HT1080 (cell line): ENCODE measurements around the gene DPF3. TPM values are rescaled to one million over a fixed set of nuclear protein-coding genes. Genes with fewer than 3 reads are reported as not detected.

Source experiments
- DNase-seq: peaks from one replicate; pipeline ENCODE4 v3.0.0-alpha.2; 2015; ENCODE audit warnings: low read depth
- total RNA-seq: library from RNA; depleted of rRNA; stranded (reverse); fragments of >200 nt; shearing (Covaris generic); gene quantifications from 2 replicates; pipeline ENCODE4 v1.2.3, GENCODE V29; 2014

DPF3 gene
- total RNA-seq, 1 experiment from 2014 or later: 2.2 TPM

- DNase-seq: no peak
Measured at GRCh38 chr14:72686832-72687231, 207.1 kb downstream of the DPF3 start.

DNA sequence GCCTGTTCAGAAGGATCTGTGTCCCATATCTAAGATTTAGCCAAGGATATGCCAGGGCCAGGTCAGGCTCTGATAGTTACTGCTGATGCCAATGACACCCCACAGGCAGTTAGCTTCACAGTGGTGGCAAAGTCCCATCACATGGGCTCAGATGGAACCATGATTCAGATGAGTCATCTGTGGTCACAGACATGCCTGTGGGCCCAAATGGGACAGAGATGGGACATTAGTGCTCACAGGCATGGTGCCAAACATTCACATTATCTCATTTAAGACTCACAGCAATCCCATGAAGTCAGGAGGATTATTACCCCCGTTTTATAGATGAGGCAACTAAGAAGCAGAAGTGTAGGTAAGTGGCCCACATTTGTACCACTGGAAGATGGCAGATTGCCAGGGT is 207.8 kb downstream of the DPF3 start:
- no peak for DNase-seq

DNA sequence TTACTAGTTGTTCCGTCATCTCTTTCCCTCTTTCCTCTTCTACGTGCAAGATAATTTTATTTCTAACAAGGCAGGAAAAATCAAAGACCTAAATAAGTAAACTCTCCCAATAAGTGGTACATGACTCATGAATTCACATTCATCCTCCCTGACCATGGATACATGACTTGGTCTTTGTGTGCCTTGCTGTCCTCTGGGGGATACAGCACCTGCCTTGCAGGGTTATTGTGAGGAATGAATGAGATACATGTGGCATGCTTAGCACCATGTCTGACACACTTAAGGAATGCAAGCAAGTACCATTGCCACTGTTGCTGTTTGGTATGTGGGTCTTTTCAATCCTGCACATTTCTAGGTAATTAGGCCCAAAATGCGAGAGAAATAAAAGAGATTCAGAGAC is 208.4 kb downstream of the DPF3 start:
- no peak for DNase-seq

- DNase-seq: no peak
Measured at GRCh38 chr14:72683787-72684186, 210.1 kb downstream of the DPF3 start.

DNA sequence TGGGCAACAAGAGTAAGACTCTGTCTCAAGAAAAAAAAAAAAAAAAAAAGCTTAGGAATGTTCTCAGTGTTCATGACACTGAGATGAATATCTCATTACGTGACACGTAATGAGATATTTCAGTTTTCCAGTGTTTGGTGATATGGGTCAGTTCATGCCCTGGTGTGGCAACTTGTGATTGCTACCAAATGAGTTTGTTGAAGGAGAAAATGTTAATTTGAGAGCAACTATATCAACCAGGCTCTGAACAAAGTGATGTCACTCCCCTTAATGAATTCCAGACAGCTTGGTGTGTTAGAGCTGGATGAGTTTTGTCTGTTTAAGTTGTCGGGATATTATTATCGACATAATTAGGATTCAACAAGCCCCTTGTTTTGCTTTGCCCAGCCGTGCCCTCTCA is 211.7 kb downstream of the DPF3 start:
- DNase-seq: no peak

GRCh38 chr14:72680853-72681640 is 212.9 kb downstream of the DPF3 start:
- no peak for DNase-seq

GRCh38 chr14:72679536-72680151 is 214.3 kb downstream of the DPF3 start:
- DNase-seq: no peak

DNA sequence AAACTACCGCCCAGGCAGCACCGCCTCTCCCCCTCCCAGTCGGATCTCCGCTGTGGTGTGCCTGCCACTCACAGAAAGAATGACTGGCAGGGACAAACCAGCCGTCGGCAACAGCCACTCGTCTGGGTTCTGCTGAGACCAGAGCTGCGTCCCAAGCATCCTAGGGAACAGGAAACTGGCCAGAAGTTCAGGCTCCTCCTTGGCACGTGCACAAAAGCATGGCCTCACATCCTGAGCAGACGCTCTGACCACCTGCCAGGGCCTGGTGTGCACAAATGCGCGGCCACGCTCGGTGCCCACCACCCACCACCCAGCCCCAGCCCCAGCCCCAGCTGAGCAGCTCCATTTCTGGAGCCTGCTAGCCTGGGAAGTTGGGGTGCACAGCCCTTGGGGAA is 214.8 kb downstream of the DPF3 start:
- DNase-seq: no peak

GRCh38 chr14:72678356-72678755 is 215.5 kb downstream of the DPF3 start:
- DNase-seq: peak; percentile 72

- DNase-seq: peak; percentile 87
Measured at GRCh38 chr14:72677664-72678063, 216.2 kb downstream of the DPF3 start.

- DNase-seq: no peak
Measured at GRCh38 chr14:72675126-72675525, 218.8 kb downstream of the DPF3 start.

DNA sequence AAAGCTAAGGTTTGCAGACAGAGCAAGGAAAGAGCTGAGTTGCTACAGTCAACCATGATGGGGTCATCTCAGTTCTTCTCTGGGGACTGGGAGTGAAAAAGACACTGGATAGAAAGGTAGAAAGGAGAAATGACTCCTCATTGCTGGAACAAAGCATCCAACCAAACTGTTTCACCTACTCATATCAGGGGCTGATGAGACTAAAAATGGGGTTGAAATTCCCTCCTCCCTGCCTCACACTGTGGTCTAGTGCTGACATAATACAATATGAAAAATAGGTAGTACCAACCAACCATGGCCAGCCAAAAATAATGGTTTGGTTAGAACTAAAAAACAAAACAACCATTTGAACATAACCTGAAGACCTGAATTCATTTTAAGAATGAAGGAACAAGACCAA is 220.7 kb downstream of the DPF3 start:
- no peak for DNase-seq

- peak; percentile 93 for DNase-seq
Measured at GRCh38 chr14:72666610-72667009, 227.3 kb downstream of the DPF3 start.

DNA sequence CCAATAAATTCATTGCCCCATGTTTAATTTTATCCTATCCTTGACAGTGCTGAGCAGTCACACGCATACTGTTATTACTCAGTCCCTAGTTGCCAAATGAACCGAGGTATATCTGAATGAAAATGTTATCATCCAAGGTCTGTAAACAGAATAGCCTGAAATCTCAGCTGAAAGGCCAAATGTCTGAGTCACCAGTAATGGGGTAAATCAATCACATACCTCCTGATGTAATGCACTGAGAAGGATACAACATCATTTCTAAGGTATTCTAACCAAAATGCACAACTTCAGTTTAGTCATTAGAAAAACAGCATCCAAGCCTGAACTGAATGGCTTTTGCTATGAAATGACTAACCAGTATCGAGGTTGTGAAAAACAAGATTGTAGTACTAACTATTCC is 228.6 kb downstream of the DPF3 start:
- peak; percentile 99 for DNase-seq

DNA sequence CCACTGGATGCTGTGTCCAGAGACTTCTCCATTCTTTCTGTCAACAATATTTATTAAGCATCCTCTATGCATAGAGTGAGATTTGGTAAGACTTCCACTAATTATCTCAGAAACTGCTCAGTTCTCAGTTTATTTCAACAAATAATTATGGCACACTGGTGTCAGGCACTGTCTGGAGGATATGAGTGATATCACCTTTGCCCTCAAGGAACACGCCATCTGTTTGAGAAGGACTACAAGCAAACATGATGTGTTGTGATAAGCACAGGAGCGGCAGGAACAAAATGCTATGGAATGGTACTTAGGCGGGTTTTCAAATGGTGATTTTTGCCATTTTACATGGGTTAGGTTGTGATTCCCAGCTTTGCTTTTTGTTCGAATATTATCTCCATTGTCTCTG is 229.2 kb downstream of the DPF3 start:
- no peak for DNase-seq

DNA sequence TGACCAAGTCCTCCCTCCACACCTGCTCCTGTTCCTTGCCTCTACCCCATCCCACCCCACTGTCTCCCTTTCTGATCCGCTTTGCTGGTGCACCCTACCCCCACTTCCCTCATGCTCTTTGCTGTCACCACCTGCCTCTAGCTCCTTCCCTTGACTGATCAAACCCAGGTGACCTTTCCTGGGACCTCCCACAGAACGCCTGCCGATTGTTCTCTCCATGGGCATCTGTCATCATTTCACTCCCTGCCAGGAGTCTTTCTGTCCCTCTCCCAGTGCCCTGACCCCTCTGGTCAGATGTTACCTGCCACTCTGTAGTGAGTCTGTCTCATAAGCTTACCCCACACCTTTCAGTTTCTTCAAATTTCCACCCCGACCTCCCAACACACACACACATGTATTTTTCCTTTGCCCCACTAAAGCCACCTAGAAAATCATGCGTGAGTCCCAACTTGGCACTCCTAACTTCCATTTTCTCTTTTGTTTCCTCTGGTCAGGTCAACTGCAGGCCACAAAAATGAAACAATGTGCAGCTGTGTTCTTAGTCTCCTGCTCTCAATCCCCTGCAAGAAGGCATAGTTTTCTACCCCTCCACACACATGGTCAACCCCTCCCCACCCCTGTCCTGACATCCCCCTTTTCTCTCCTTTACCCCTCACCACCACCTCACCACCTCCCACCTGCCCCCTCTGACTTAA is 229.8 kb downstream of the DPF3 start:
- DNase-seq: no peak

GRCh38 chr14:72663076-72663487 is 230.8 kb downstream of the DPF3 start:
- no peak for DNase-seq

DNA sequence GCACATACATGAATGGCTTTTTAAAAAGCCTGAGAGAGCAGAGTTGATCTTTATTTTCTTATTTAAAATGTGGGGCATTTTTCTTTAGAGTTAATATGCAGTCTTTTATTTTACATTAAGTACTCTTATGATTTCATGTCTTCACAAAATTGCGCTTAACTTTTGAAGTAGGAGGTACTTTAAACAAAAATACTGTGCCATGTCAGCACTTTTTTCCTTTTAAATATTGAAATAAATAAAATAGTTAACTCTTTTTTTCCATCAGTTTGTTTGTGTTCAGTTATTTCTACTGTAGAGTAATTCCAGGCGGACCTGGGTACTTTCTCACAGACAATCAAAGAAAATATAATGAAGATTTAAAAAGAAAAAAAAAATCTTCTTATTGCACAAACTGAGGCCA is 231.7 kb downstream of the DPF3 start:
- no peak for DNase-seq

DNA sequence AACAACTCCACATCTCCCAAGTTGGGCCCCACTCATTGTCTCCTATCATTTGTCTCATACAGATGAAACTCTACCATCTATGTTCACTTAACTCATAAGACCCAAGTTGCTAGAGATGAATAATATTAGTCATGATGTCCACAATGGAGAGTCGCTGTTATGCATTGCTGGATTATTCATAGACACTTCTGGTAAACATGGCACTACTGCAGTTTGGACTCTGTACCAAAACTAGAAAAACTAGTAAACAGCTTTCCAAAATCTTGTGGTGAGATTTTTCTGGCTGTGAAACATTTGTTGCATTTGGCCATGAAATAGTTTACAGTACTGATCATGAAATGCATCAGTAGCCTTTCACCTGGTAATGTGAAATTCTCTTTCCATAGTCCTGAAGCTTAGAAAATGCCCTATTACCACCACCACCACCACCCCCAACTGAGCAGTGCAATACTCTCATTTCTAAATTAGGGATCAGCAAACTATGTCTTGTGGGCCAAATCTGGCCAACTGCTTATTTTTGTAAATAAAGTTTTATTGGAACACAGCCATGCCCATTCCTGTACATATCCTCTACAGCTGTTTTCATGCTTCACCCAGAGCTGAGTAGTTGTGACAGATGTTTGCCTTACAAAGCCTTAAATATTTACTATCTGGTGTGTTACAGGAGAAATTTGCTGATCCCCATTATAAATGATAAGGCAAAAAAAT is 236.5 kb downstream of the DPF3 start:
- DNase-seq: no peak

- DNase-seq: no peak
Measured at GRCh38 chr14:72653026-72653425, 240.9 kb downstream of the DPF3 start.

- peak; percentile 65 for DNase-seq
Measured at GRCh38 chr14:72652179-72652578, 241.7 kb downstream of the DPF3 start.

DNA sequence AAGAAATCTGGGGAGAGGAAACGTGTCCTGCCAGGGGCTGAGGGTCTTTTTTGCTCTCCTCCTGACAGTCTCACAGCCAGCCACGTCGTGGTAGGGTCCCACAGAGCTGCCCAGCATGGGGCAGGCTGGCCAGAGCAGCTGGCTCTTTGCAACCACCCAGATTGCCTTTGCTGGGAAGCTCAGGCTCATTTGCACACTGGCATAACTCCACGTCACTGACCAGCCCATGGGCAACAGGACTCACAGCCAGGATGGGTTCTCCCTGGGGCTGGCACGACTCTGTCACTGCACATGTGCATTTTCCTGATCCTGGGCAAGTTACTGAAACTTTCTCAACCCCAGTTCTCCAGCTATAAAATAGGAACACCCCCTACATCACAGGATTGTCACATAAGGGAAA is 242.2 kb downstream of the DPF3 start:
- no peak for DNase-seq
